Body of pancreas (tissue), 4 donors: Measurements from ENCODE around the gene SLC38A1. TPM values are rescaled to one million over a fixed set of nuclear protein-coding genes. Genes with fewer than 3 reads are reported as not detected.

Source experiments
- ATAC-seq: fragments of 150-250 bp; one replicate; pipeline ENCODE4 v1.9.1; 2016
- DNase-seq, 4 donors: peaks; one replicate each; pipeline ENCODE4 v3.0.0-alpha.2; 2019
- H3K27ac ChIP-seq, 4 donors: fragments of 200-600 bp; sonication (generic); 1 replicate in 3 of 4; 2 replicates in 1 of 4; pipeline versions ENCODE4 v1.5.1 to v1.6.1; 2016 to 2019; ENCODE audit warnings: mild to moderate bottlenecking in 1 of 4, mixed read lengths in 1 of 4, moderate library complexity in 1 of 4
- H3K27me3 ChIP-seq, 2 donors: fragments of 200-600 bp; sonication (generic); one replicate each; pipeline ENCODE4 v1.6.0; 2016; ENCODE audit warnings: mild to moderate bottlenecking in 1 of 2
- H3K36me3 ChIP-seq, 2 donors: fragments of 200-600 bp; sonication (generic); replicated peaks in 1 of 2; 2 replicates each; pipeline ENCODE4 v1.5.1; 2016; ENCODE audit warnings: low read depth in 2 of 2; ENCODE audit not compliant: insufficient read depth in 1 of 2
- H3K4me1 ChIP-seq: fragments of 200-600 bp; sonication (generic); one replicate; pipeline ENCODE4 v1.6.0; 2016
- H3K4me3 ChIP-seq, 2 donors: fragments of 200-600 bp; sonication (generic); 1 replicate in 1 of 2; 2 replicates in 1 of 2; pipeline ENCODE4 v1.5.1; 2016 to 2019
- H3K9me3 ChIP-seq, 3 donors: fragments of 200-600 bp; sonication (generic); 1 replicate in 2 of 3; 2 replicates in 1 of 3; pipeline ENCODE4 v1.5.1; 2016
- CTCF ChIP-seq, 7 experiments: fragments of 450-650 bp in 4 of 7; fragments of 200-600 bp in 3 of 7; sonication (generic) in 3 of 7; IDR thresholded peaks; one replicate each; pipeline ENCODE4 v1.5.1; 2016 to 2019; ENCODE audit warnings: antibody characterized with exemption in 7 of 7
- POLR2A ChIP-seq, 3 donors: fragments of 450-650 bp; IDR thresholded peaks; one replicate each; pipeline ENCODE4 v1.6.1; 2016; ENCODE audit warnings: antibody characterized with exemption in 3 of 3, mild to moderate bottlenecking in 2 of 3
- WGBS, 2 donors: methylation state at CpG; one replicate each; pipeline ENCODE4 v1.1.5; 2017; 5-methylcytosine and 5-hydroxymethylcytosine counted together
- intact Hi-C: fragments of 100-400 bp; cut with DNase I; formaldehyde crosslinking; loops from one replicate; pipeline ENCODE4 v1.15.1; 2023
- total RNA-seq, 2 donors: library from RNA; depleted of rRNA; stranded (reverse); fragments of >200 nt; gene quantifications; one replicate each; pipeline ENCODE4 v1.1.0, GENCODE V29; 2016

Gene SLC38A1
- total RNA-seq, 2 donors from 2014 or later = 18.5 to 38.4 TPM

GRCh38 chr12:46144433-46144832 is 124.4 kb downstream of the SLC38A1 start:
- intact Hi-C loops = no loop called here
- no peak for TF ChIP-seq CTCF (IDR thresholded peaks at IDR 0.05)
- no peak for TF ChIP-seq POLR2A (IDR thresholded peaks at IDR 0.05)
- WGBS, 2 donors = 88 to 97% methylated on average over 2 of the region's 2 CpGs
- Histone ChIP-seq H3K9me3 (no peaks in the 10 kb centered on the region), H3K27ac (no peak overlapping the region), H3K4me1 (no peaks in the 10 kb centered on the region), H3K27me3 (no peaks in the 10 kb centered on the region), H3K36me3 (no peaks in the 10 kb centered on the region), H3K4me3 (no peak overlapping the region)
- DNase-seq (no peak), ATAC-seq (no peak)

- intact Hi-C loops = no loop called here
- Histone ChIP-seq H3K36me3 (no peaks in the 10 kb centered on the region), H3K9me3 (no peaks in the 10 kb centered on the region), H3K4me3 (no peak overlapping the region), H3K4me1 (no peaks in the 10 kb centered on the region), H3K27me3 (no peaks in the 10 kb centered on the region), H3K27ac (peak overlapping the region in 1 of 4 donors; percentile 21)
- WGBS, 2 donors = 48 to 53% methylated on average over 2 of the region's 2 CpGs
- ATAC-seq = no peak
- DNase-seq = no peak
- TF ChIP-seq POLR2A (IDR thresholded peaks at IDR 0.05) = no peak
- TF ChIP-seq CTCF (IDR thresholded peaks at IDR 0.05) = no peak
These were observed 132.6 kb downstream of the SLC38A1 start for GRCh38 chr12:46136249-46136648.

GRCh38 chr12:46135750-46136149 is 133.1 kb downstream of the SLC38A1 start:
- TF ChIP-seq POLR2A (IDR thresholded peaks at IDR 0.05) = no peak
- TF ChIP-seq CTCF (IDR thresholded peaks at IDR 0.05) = no peak
- ATAC-seq (no peak), DNase-seq (no peak)
- no peak overlapping the region for H3K4me3 ChIP-seq
- H3K27me3 ChIP-seq = no peaks in the 10 kb centered on the region
- H3K27ac ChIP-seq = no peak overlapping the region
- H3K4me1 ChIP-seq = no peaks in the 10 kb centered on the region
- WGBS, 2 donors = 28 to 46% methylated on average over 1 of the region's 1 CpG
- no peaks in the 10 kb centered on the region for H3K36me3 ChIP-seq
- H3K9me3 ChIP-seq = no peaks in the 10 kb centered on the region
- intact Hi-C loops = no loop called here

GRCh38 chr12:46134852-46135251 is 134.0 kb downstream of the SLC38A1 start:
- DNase-seq (no peak), ATAC-seq (no peak)
- H3K27ac ChIP-seq = peak overlapping the region in 1 of 4 donors; percentile 28
- no peaks in the 10 kb centered on the region for H3K27me3 ChIP-seq
- no peaks in the 10 kb centered on the region for H3K36me3 ChIP-seq
- no peak overlapping the region for H3K4me3 ChIP-seq
- intact Hi-C loops = no loop called here
- TF ChIP-seq CTCF (IDR thresholded peaks at IDR 0.05) (no peak), POLR2A (IDR thresholded peaks at IDR 0.05) (no peak)
- H3K4me1 ChIP-seq = no peaks in the 10 kb centered on the region
- H3K9me3 ChIP-seq = no peaks in the 10 kb centered on the region

GRCh38 chr12:46134205-46134811 is 134.5 kb downstream of the SLC38A1 start:
- ATAC-seq (no peak), DNase-seq (no peak)
- H3K36me3 ChIP-seq = no peaks in the 10 kb centered on the region
- H3K4me3 ChIP-seq = no peak overlapping the region
- H3K4me1 ChIP-seq = no peaks in the 10 kb centered on the region
- intact Hi-C loops = no loop called here
- no peak for TF ChIP-seq POLR2A (IDR thresholded peaks at IDR 0.05)
- no peak for TF ChIP-seq CTCF (IDR thresholded peaks at IDR 0.05)
- H3K9me3 ChIP-seq = no peaks in the 10 kb centered on the region
- H3K27me3 ChIP-seq = no peaks in the 10 kb centered on the region
- H3K27ac ChIP-seq = peak overlapping the region in 2 of 4 donors; percentile 23 to 28
- WGBS, 2 donors = 46 to 48% methylated on average over 2 of the region's 2 CpGs
